Activated CD4-positive, alpha-beta T cell treated with anti-CD3 and anti-CD28 coated beads for 24 hours (primary cell): ENCODE measurements around the gene CDK19.
"Not testable (repeated sequence)": the region's sequence is repeated elsewhere in the genome, so short reads cannot be mapped to it uniquely, and the experiment has no call there.

Experiments
- DNase-seq, 2 donors: peaks; one replicate each; pipeline ENCODE4 v3.0.0-alpha.2; 2020; ENCODE audit warnings: low read depth in 2 of 2

Gene CDK19

GRCh38 chr6:110581679-110582078 lies 233.6 kb downstream of the CDK19 start:
- DNase-seq = no peak

- DNase-seq = not testable (repeated sequence)
Measured at GRCh38 chr6:110577596-110578167, 237.6 kb downstream of the CDK19 start.

GRCh38 chr6:110575925-110576463 lies 239.3 kb downstream of the CDK19 start:
- DNase-seq = no peak

GRCh38 chr6:110574817-110575216 lies 240.5 kb downstream of the CDK19 start:
- no peak for DNase-seq

GRCh38 chr6:110573537-110573936 lies 241.7 kb downstream of the CDK19 start:
- DNase-seq = no peak

GRCh38 chr6:110573136-110573535 lies 242.1 kb downstream of the CDK19 start:
- DNase-seq = no peak

DNA sequence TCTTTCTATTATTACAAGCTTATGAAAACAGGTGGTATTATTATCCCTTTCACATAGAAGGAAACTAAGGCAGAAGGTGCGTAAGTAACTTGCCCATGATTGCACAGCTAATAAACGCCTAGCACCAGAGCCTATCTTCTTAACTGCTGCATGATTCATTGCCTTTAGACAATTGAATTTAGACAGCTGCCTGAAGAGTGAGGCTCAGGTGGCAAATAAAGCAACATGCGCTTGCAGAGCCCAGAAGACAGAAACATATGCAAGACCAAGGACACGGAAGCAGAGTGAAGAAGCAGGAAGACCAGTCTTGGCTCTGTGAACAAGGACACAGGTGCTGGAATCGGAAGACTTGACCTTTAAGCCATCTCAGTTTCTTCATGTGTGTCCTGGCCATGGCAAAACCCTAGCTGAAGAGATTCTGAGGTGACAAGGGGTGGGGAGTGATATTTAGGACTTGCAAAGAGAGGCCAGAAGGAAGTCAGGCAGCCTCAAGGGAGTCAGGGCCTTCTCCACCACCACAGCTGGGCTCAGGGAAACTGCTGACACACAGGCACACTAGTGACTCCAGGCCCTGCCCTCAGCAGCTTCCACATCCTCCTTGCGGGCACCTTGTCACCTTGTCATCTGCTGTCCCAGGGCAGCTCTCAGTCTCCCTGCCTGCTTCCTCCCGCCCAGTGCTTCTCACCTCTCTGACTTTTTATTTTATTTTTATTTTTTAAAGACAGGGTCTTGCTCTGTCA lies 247.1 kb downstream of the CDK19 start:
- no peak for DNase-seq

- no peak for DNase-seq
Measured at GRCh38 chr6:110566346-110567125, 248.7 kb downstream of the CDK19 start.

GRCh38 chr6:110564703-110565421 lies 250.4 kb downstream of the CDK19 start:
- DNase-seq = no peak

DNA sequence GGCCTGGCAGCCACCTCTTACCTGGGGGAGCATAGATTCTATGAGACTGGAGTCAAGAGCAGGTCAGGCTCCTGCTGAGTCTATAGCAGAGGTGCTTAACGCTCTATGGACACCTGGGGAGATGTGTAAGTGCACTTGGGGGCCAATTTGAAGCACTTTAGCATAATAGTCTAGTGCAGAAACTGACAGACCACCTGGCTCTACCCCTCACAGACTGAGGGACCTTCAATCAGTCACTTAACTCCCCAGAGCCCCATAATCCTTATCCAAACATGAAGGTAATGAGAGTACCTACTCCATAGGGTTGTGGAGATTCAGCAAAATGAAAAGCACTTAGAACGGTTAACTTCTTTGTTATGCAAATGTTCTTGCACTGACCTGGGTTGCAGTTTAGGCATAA lies 251.6 kb downstream of the CDK19 start:
- no peak for DNase-seq

DNA sequence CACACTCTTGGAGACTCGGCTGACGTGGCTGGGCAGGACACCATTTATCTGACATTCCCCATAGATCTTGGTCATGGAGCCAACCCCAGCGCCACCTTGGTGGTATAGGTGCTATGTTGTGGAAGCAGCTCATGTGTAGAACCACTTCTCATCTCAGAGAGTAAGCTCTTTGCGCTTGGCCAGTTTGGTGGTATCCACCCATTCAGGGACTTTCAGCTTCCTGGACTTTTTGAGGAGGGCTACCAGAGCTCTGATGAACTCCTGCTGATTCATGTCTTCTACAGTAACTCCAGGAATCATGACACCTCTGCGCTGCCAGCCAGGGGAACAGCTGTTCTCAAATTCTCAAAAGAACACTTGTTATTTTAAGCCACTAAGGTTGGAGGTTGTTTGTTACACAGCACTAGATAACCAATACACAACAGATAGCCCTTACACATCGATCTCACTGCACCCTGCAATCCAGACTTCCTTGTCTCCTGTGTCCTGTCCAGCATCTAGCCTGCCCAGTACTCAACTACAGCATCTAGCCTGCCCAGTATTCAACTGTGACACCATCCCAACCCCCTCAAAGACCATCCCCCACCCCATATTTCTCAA lies 252.9 kb downstream of the CDK19 start:
- DNase-seq = no peak

DNA sequence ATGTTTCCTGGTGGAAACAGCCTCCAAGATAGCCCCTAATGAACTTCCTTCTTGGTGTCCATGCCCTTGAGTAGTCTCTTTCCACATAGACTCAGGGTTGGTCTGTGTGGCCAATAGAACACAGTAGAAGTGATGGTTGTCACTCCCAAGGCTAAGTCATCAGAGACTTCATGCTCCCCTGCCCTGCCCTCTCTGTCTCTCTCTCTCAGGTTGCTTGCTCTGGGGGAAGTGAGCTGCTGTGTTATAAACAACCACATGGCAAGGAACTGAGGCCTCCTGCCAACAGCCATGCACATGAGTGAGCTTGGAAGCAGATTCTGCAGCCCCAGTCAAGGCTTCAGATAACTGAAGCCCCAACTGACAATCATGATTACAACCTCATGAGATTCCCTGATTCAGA lies 253.6 kb downstream of the CDK19 start:
- DNase-seq = no peak

DNA sequence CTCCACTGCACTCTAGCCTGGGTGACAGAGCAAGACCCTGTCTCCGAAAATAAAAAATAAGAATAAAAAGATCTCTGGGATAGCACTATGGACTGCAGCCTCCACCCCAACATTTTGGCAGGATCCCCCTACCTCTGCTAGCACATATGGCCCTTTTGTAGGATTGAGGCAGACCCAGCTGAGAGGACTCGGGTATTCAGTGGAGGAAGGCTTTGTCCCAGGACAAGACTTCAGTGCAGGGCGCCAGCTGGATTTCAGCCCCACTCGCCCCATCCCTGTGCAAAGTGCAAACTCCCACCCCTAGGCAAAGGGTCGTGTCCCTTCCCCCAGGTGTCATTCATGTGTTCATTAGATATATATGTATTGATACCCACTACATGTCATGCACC lies 254.3 kb downstream of the CDK19 start:
- DNase-seq = no peak

- no peak for DNase-seq
Measured at GRCh38 chr6:110560239-110561007, 254.8 kb downstream of the CDK19 start.
